GM12878 (cell line): ENCODE data around the gene ASNSD1. TPM values are rescaled to one million over a fixed set of nuclear protein-coding genes. Genes with fewer than 3 reads are reported as not detected.

Experiments
- ATAC-seq: fragments of 200-7000 bp; cut with Tn5 transposase; 3 replicates; pipeline ENCODE4 v1.9.1; 2020; ENCODE audit warnings: mild to moderate bottlenecking, moderate library complexity
- BruUV-seq: library from RNA; stranded (reverse); fragments of 400-500 nt; replicated peaks from 2 replicates; lab custom pipeline; 2021; lab: Mats Ljungman, UMichigan
- CTCF ChIA-PET: fragments of 300-600 bp; sonication (Branson Sonifier 250); formaldehyde crosslinking; extraction: SDS; loops from one replicate; lab custom pipeline; 2021; ENCODE audit warnings: inconsistent platforms; lab: Yijun Ruan, JAX
- POLR2A ChIA-PET: fragments of 350-600 bp; formaldehyde crosslinking; extraction: SDS; loops from one replicate; lab custom pipeline; 2021; ENCODE audit warnings: inconsistent platforms; lab: Charles Lee
- RAD21 ChIA-PET: fragments of 300-600 bp; sonication (Branson Sonifier 250); formaldehyde crosslinking; loops from one replicate; lab custom pipeline; 2023; ENCODE audit warnings: antibody characterized with exemption; ENCODE audit not compliant: unreplicated experiment; lab: Charles Lee
- SMC1A ChIA-PET: fragments of 300-600 bp; sonication (Branson Sonifier 250); formaldehyde crosslinking; loops from one replicate; lab custom pipeline; 2023; ENCODE audit not compliant: unreplicated experiment, uncharacterized antibody; lab: Charles Lee
- DNase-seq: peaks from one replicate; pipeline ENCODE4 v3.0.0-alpha.2; 2011; ENCODE audit warnings: low read depth, low spot score
- FAIRE-seq: peaks from 3 replicates; lab custom pipeline; 2011; peaks lifted over from hg19 to GRCh38; lab: Jason Lieb, UNC
- H2AFZ ChIP-seq: 2 replicates; pipeline ENCODE4 v1.6.0; 2011; ENCODE audit warnings: low read depth, low read length, control low read depth; ENCODE audit not compliant: control insufficient read depth
- H3K27ac ChIP-seq: 2 replicates; pipeline ENCODE4 v1.5.1; 2011; ENCODE audit warnings: control low read depth; ENCODE audit not compliant: control insufficient read depth, insufficient read depth
- H3K27me3 ChIP-seq, 2 experiments: replicated peaks in 1 of 2; 2 replicates each; pipeline versions ENCODE4 v1.6.0 to v1.6.1; 2011; ENCODE audit warnings: low read length in 1 of 2; ENCODE audit not compliant: control insufficient read depth in 2 of 2, insufficient read depth in 2 of 2
- H3K36me3 ChIP-seq, 2 experiments: 2 replicates each; pipeline ENCODE4 v1.5.1; 2011; ENCODE audit warnings: low read length in 1 of 2; ENCODE audit not compliant: control insufficient read depth in 2 of 2, insufficient read depth in 2 of 2
- H3K4me1 ChIP-seq: 2 replicates; pipeline ENCODE4 v1.6.1; 2011; ENCODE audit warnings: mild to moderate bottlenecking, low read length, moderate library complexity, mixed read lengths; ENCODE audit not compliant: control insufficient read depth, insufficient read depth
- H3K4me2 ChIP-seq: 2 replicates; pipeline ENCODE4 v1.6.0; 2011; ENCODE audit warnings: control low read depth; ENCODE audit not compliant: control insufficient read depth, insufficient read depth
- H3K4me3 ChIP-seq: fragments of 200-600 bp; sonication (generic); 2 replicates; pipeline ENCODE4 v1.5.1; 2016
- H3K79me2 ChIP-seq: 2 replicates; pipeline ENCODE4 v1.6.0; 2011; ENCODE audit warnings: low read length; ENCODE audit not compliant: control insufficient read depth, insufficient read depth
- H3K9ac ChIP-seq: 2 replicates; pipeline ENCODE4 v1.8.0; 2011; ENCODE audit warnings: low read length, control low read depth, mixed read lengths; ENCODE audit not compliant: control insufficient read depth, insufficient read depth
- H3K9me3 ChIP-seq: replicated peaks from 3 replicates; pipeline ENCODE4 v1.5.1; 2011; ENCODE audit warnings: mild to moderate bottlenecking, low read length; ENCODE audit not compliant: control insufficient read depth, insufficient read depth
- H4K20me1 ChIP-seq: 2 replicates; pipeline ENCODE4 v1.6.0; 2011; ENCODE audit not compliant: control insufficient read depth, insufficient read depth
- CREB1 ChIP-seq: IDR thresholded peaks from 2 replicates; pipeline ENCODE4 v1.6.1; 2012; ENCODE audit warnings: low read depth, mild to moderate bottlenecking, inconsistent platforms
- E2F8 ChIP-seq: fragments of 450-650 bp; IDR thresholded peaks from 2 replicates; pipeline ENCODE4 v1.6.1; 2018; ENCODE audit warnings: mild to moderate bottlenecking, low read depth, moderate library complexity; ENCODE audit not compliant: partially characterized antibody
- IRF4 ChIP-seq: IDR thresholded peaks from 2 replicates; pipeline ENCODE4 v1.6.1; 2011; ENCODE audit warnings: low read depth, low read length
- MEF2A ChIP-seq: IDR thresholded peaks from 2 replicates; pipeline ENCODE4 v1.6.1; 2011; ENCODE audit warnings: low read depth, mild to moderate bottlenecking, low read length, moderate library complexity; ENCODE audit not compliant: insufficient read depth
- MLLT1 ChIP-seq: fragments of 450-650 bp; IDR thresholded peaks from 2 replicates; pipeline ENCODE4 v1.6.1; 2016; ENCODE audit warnings: mild to moderate bottlenecking
- NBN ChIP-seq: fragments of 450-650 bp; IDR thresholded peaks from 2 replicates; pipeline ENCODE4 v1.6.1; 2016
- POLR2AphosphoS5 ChIP-seq: IDR thresholded peaks from 2 replicates; pipeline ENCODE4 v1.6.1; 2011; ENCODE audit warnings: mild to moderate bottlenecking, low read length, inconsistent platforms
- SPI1 ChIP-seq: IDR thresholded peaks from 2 replicates; pipeline ENCODE4 v1.6.1; 2011; ENCODE audit warnings: low read depth, mild to moderate bottlenecking, low read length, moderate library complexity, borderline replicate concordance; ENCODE audit not compliant: insufficient read depth
- TAF1 ChIP-seq: IDR thresholded peaks from 2 replicates; pipeline ENCODE4 v1.6.1; 2011; ENCODE audit warnings: mild to moderate bottlenecking, low read depth, low read length, borderline replicate concordance
- ZBTB40 ChIP-seq: fragments of 450-650 bp; IDR thresholded peaks from 2 replicates; pipeline ENCODE4 v1.6.1; 2016; ENCODE audit warnings: mild to moderate bottlenecking, moderate library complexity, borderline replicate concordance
- ZNF384 ChIP-seq: IDR thresholded peaks from 2 replicates; pipeline ENCODE4 v1.6.1; 2012; ENCODE audit warnings: low read depth, mild to moderate bottlenecking, low read length, improper control_type of control experiment, borderline replicate concordance
- WGBS: methylation state at CpG from one replicate; pipeline ENCODE4 v1.1.6; 2016; ENCODE audit warnings: low lambda C conversion rate; ENCODE audit not compliant: insufficient replicate concordance, insufficient coverage; ENCODE audit errors: missing lambda C conversion rate; 5-methylcytosine and 5-hydroxymethylcytosine counted together
- in situ Hi-C: fragments of 300-500 bp; cut with MboI; formaldehyde crosslinking; loops from 9 replicates; pipeline ENCODE4 v1.14.3; 2018; ENCODE audit warnings: mixed read lengths
- intact Hi-C: fragments of 100-400 bp; cut with micrococcal nuclease; formaldehyde crosslinking; loops from one replicate; pipeline ENCODE4 v1.14.2; 2022; ENCODE audit not compliant: unreplicated experiment
- polyA plus RNA-seq, 11 experiments: library from polyadenylated mRNA; depleted of rRNA in 4 of 11; unstranded in 6 of 11; stranded (reverse) in 5 of 11; fragments of >200 nt; fragmentation: Nextera tagmentation in 4 of 11; fragmentation: Illumina TruSeq in 1 of 11; extraction: Ambion mirVana in 4 of 11; extraction: Trizol in 1 of 11; gene quantifications; 1 replicate in 1 of 11; 2 replicates in 10 of 11; pipeline versions ENCODE4 v1.2.1 to v1.2.3, GENCODE V29; 2011 to 2016; ENCODE audit warnings: inconsistent platforms in 2 of 11, missing spikeins in 2 of 11, low read depth in 1 of 11
- total RNA-seq, 4 experiments: library from RNA; depleted of rRNA in 3 of 4; stranded (reverse); fragments of >200 nt in 3 of 4; fragmentation: Illumina TruSeq in 1 of 4; extraction: Trizol in 1 of 4; gene quantifications; 2 replicates each; pipeline versions ENCODE4 v1.2.1 to v1.2.3, GENCODE V29; 2013 to 2021
- TF ChIP-seq, protein P1 (sequence below): fragments of 150-350 bp; IDR thresholded peaks from 2 replicates; pipeline ENCODE4 v1.6.1; 2014; ENCODE audit warnings: mild to moderate bottlenecking, low read depth, low read length

ASNSD1 gene
- total and polyA plus RNA-seq, 10 of the 15 experiments (the other 5 are each of a cell fraction or from before 2014, with no cell fraction given), result 39.1 to 89.8 (median 72.1) TPM

DNA sequence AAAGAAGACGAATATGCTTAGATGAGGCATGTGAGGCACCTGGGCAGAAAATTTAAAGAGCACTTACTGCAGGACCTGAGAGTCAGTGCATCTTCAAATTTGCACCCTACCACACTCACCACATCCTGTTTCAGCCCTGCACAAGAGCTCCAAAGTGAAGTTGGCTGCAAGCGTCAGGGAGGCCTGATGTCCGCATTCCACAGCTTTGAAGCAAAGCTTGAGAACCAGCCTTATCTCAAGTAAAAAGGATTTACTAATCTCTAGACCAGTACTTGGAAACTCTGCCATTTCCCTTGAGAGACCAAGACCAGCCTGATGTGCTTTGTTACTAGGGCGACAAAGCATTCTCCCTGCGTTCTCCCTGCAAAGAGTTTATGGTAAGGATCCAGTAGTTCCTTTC lies 3.4 kb upstream of the ASNSD1 start:
- H3K4me1 ChIP-seq, result peaks cover 13% of the 10 kb centered on the region; the same call in 1 of the 2 replicates
- in situ Hi-C loops (no loop called here), intact Hi-C loops (no loop called here)
- peaks cover 17% of the 10 kb centered on the region for H3K79me2 ChIP-seq
- ChIA-PET CTCF (interaction anchor here (1.4 to 9.9 kb wide), 6 partner anchors 16 to 414 kb away, joined by 3 to 163 read pairs (median 84); partner anchors contain the start of genes ANKAR and OSGEPL1), SMC1A (interaction anchor here (1.6 to 6.4 kb wide), 6 partner anchors 22 to 414 kb away, joined by 3 to 66 read pairs (median 10); no protein-coding TSS in a partner anchor), RAD21 (no interaction called here), POLR2A (interaction anchor here (0.6 kb wide), 1 partner anchor 825 kb away, joined by 4 read pairs; no protein-coding TSS in a partner anchor)
- H4K20me1 ChIP-seq, result no peaks in the 10 kb centered on the region
- H2AFZ ChIP-seq, result peak overlapping the region; percentile 5
- BruUV-seq, result no TSS peak
- 0 out of 2 replicates have a peak overlapping the region, but pooled peaks have one; percentile 4 for H3K4me3 ChIP-seq
- ATAC-seq (peak; percentile 29), FAIRE-seq (peak; percentile 65), DNase-seq (peak; percentile 47)
- WGBS, result 0% methylated on average over 5 of the region's 5 CpGs
- H3K27me3 ChIP-seq, result no peaks in the 10 kb centered on the region
- no peaks in the 10 kb centered on the region for H3K36me3 ChIP-seq
- peak overlapping the region; percentile 40 for H3K4me2 ChIP-seq
- H3K27ac ChIP-seq, result 0 out of 2 replicates have a peak overlapping the region, but pooled peaks have one; percentile 5
- no peak overlapping the region for H3K9ac ChIP-seq
- no peaks in the 10 kb centered on the region for H3K9me3 ChIP-seq
- TF ChIP-seq NBN (no peak), POLR2AphosphoS5 (no peak), ZBTB40 (peak; percentile 31; the same call in 1 of the 2 replicates), MLLT1 (no peak), TAF1 (no peak), MEF2A (no peak), CREB1 (no peak), E2F8 (no peak), IRF4 (no peak), ZNF384 (no peak), SPI1 (no peak)
- TF ChIP-seq, protein P1, sequence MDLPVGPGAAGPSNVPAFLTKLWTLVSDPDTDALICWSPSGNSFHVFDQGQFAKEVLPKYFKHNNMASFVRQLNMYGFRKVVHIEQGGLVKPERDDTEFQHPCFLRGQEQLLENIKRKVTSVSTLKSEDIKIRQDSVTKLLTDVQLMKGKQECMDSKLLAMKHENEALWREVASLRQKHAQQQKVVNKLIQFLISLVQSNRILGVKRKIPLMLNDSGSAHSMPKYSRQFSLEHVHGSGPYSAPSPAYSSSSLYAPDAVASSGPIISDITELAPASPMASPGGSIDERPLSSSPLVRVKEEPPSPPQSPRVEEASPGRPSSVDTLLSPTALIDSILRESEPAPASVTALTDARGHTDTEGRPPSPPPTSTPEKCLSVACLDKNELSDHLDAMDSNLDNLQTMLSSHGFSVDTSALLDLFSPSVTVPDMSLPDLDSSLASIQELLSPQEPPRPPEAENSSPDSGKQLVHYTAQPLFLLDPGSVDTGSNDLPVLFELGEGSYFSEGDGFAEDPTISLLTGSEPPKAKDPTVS, result no peak
